HG02571 (cell line): ENCODE data around the gene TNKS1BP1.

Experiments
- ATAC-seq: cut with Tn5 transposase; IDR thresholded peaks from one replicate; pipeline ENCODE4 v1.9.1; 2021; ENCODE audit warnings: mild to moderate bottlenecking, moderate library complexity; ENCODE audit not compliant: unreplicated experiment

The TNKS1BP1 gene

DNA sequence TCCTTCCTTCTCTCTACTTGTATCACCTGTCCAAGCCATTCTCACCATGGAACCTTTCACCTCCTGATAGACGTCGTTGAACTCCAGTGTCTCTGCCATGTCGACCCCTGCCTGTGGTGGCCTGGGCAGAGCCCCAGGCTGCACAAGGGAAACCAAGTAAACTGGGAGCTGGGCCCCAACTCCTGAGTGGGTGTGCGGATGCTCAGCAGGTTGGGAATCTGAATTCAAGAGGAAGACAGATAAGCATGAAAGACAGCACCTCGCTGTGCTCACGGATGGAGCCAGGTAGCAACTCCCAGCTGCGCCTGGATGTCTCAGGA, 10.2 kb upstream of the TNKS1BP1 start:
- no peak for ATAC-seq

DNA sequence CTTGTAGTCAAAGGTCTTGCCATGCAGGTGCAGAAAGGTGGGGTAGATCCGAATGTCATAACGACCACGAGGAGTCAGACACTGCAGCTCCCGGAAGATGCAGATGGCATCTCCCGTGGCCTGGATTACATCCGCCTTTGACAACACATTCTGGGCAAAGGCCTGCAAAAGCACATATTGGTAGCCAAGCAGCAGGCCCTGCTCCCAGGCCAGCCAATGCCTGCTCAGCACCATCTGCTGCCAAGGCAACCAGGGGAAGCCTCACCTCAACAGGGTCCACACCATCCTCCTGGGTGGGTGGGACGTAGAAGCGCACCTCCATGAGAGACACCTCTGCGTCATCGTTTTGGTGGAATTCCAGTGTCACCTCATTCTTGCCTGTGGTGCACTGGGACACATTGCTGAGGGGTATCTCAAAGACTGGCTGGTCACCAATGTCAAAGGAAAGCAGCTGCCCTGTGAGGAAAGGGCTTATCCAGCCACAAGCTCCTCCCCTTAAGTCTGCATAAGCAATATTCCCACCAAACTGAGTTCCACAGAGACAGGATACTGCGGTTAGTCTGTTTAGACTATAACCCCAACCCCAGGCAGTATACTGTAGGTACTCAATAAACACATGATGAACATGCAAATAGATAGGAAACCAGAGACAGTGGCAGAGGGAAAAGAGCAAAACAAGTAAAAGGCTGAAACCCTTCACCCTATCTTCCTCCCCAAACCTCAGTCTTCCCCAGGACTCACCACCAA, 8.1 kb upstream of the TNKS1BP1 start:
- ATAC-seq, result no peak

DNA sequence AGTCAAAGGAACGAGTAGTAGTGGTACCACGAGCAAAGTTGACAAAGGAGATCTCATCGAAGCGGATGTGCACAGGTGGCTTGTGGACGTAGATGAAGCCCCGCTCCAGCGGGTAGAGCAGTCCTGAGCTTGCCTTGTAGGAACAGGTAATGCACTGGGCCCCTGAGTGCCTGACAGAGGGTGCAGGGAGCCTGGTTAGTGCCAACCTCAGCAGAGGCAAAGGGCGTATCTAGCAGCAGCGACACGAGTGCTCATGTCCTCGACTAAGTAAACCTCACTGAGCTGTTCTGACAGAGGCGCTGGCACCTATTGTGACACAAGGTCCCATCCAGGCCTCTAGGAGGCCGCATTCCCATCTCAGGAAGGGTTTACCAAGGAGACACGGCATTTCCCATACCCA, 7.0 kb upstream of the TNKS1BP1 start:
- ATAC-seq, result no peak

DNA sequence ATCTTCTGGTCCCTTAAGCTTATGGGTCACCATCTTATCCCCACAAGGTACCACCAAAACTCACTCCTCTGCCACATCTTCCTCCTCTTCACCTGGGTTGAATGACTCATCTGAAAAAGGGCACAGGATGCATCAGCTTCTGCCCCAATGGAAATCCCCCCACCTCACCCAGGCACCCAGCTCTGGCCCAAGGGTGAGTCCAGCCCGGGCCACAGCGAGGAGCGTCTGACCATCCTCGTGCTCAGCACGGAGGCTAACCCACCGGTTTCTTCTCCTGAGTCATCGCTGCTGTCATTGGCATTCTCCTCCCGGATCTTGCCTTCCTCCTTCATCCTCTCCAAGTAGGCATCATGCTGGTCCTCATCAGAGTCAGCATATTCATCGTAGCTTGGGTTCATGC, 5.3 kb upstream of the TNKS1BP1 start:
- ATAC-seq, result no peak

DNA sequence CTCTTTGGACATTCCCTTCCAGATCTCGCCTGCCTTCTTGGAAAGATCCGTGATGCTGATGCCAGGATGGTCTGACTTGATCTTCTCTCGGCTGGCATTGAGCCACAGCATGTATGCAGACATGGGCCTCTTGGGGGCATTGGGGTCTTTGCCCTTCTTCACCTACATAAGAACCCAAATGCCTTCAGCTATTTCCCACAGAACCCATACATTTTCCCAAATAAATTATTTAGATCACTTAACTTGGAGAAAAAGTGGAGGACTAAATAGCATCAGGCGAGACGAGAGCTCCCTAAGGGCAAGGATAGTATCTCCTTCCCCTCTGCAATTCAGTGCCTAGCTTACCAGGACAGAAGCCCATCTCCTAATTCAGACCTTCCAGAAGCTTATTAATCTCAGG, 3.0 kb upstream of the TNKS1BP1 start:
- no peak for ATAC-seq

DNA sequence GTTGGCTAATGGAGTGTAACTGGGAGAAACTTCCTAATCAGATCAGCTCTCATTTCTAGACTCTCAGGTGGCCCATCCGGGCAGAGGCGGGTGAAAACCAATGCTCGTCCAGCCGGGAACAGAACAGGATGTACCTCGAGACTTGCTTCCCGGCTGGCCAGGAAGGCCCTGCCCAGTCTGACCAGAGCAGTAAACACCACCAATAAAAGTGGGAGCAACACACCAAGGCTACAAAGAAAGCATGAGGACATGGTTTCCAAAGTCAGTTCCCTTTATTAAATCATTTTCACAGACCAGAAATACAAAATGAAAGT, 940 bp upstream of the TNKS1BP1 start:
- no peak for ATAC-seq

DNA sequence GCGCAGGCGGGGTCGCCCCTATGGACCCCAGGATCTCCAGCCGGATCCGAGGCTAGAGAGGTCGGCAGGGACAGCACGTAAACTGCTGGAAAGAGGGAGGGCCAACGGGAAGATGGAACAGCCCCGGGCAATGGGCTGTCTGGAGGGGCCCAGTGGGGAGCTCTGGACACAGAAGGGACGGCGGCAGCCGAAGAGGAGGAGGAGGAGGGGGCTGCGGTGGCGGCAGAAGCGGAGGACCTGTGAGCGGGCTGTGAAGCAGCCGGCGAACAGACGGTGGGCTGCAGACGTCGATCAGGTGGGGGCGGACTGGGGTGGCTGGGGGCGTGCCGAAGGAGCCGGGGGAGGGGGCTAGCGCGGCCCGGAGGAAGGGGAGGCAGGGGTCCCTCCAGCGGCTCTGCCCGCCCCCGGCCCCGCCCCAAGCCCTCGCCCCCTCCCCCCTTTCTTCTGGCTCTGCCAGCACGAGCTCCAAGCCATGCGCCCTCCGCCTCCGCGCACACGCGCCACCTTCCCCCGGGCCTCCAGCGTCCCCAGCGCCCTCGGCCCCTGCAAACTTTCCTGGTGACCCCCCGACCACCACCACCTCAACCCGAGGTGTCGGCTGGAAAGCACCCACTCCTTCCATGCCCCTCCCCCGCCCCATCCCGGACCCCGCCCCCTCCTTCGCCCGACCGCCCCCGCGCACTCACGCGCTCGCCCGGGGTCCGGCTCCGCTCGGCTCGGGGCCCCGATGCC, 432 bp downstream of the TNKS1BP1 start:
- ATAC-seq, result no peak

DNA sequence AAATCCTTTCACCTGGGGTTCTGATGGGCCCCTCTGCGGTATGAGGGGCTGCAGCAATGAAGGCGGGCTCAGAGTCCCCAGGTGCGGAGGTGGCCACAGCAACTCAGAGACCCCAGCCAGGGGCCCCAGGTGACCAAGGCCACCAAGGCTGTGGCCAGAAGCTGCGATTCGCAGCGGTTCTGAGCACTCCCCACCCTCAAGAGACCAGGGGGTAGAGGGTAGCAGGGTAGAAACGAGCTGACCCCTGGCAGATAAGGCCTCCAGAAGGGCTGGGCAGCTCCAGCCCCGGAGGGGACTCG, 948 bp downstream of the TNKS1BP1 start:
- ATAC-seq, result no peak

DNA sequence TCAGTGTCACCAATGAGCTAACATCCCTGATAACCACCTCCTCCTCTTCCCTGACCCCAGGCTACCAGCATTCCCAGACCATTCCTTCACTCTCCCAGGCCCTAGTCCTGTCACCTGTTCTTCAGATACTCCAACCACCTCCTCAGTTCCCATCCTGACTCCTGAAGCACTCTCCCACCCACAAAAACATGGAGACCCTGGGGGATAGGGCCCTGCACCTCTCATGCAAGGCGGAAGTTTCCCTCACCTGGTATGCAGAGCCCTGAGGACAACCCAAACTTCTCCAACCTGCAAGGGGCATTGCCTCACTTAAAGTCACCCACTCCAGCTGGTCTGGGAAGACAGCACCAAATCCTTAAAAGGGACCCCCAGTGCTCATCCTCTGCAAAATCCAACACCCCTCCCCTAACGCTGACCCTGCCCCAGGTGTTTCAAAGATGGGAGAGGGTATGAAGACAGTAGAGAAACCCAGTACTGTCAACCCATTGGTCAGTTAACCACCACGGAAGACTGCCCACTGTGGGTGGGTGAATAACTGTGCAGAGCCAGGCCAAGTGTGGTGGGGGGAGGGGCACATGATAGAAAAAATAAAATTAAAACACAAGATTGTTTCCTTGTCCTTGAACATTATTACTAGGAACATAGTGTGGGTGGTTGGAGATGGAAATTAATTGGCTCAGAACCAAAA, 1.4 kb downstream of the TNKS1BP1 start:
- ATAC-seq, result no peak

DNA sequence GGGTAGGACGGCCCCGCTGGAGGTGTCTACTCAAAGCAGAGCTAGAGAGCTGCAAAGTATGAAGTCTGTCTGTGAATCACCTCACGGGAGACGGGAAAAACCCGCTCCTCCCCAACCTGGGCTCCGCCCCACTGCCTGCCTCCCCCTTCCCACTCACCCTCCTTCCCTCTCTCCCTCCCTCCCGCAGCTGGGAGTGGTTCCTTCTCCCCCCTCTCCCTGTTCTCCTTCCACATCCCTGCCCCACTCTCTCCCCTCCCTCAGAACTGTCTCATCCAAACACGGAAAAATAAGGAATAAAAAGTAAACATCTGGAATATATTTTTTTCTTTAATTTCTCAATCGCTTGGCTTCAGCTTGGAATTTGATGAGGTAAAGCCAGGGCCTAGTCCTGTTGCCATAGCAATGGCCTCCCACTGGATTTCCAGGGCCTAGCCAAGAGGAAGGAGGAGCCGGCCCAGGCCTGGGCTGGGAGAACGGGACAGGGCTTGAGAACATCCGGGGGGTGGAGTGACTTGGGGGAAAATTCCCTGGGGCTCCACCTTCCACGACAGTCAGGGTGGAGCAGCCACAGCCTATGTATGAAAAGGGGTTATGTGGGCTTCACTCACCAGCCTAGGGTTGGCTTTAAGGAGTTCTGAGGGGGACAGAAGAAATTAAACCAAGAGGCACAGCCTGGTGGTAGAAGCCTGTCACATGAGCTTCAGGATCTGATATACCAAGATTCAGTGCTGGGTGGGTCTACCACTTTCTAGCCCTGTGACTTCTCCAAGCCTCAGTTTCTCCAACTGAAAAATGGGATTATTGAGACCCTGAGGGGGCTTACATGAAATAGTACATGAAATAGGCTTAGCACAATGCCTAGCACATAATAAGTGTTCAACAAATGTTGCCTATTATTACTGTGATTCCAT, 2.2 kb downstream of the TNKS1BP1 start:
- no peak for ATAC-seq

DNA sequence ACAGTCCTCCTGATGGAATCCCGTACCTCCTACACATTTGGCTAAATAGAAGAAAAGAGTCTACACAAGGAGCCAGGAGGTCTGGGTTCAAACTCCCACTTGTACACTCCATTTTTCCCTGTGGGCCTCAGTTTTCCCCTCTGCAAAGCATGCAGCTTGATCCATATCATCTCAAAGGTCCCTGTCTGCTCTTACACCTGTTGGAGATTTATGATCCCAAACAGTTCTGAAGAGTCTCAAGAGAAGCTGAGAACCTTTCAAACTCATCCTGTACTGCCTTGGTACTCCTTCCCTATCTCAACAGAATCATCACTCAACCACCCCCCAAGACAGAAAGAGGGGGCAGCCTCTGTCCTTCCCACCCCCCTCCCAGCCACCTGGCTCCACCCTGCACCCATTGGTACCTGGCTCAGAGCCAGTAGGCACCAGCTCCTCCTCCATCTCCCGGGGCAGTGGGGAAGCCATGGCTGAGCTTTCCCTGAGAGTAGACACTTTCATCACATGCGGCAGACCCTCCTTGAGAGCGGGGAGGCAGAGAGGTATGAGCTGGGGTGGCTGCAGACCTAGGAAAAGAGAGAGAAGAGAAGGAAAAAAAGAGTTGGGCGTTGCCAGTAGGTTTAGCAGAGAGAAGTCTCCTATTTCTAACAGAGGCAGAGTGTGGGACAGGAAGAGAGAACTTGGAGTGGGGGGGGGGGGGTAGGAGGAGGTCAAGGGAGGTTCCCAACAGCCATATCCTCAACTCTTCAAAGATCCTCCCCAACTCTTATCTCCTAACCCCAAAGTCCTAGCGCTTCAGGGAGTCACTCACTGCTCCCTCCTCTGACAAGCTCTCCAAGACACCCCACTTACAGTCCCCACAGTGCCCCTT, 3.1 kb downstream of the TNKS1BP1 start:
- no peak for ATAC-seq

DNA sequence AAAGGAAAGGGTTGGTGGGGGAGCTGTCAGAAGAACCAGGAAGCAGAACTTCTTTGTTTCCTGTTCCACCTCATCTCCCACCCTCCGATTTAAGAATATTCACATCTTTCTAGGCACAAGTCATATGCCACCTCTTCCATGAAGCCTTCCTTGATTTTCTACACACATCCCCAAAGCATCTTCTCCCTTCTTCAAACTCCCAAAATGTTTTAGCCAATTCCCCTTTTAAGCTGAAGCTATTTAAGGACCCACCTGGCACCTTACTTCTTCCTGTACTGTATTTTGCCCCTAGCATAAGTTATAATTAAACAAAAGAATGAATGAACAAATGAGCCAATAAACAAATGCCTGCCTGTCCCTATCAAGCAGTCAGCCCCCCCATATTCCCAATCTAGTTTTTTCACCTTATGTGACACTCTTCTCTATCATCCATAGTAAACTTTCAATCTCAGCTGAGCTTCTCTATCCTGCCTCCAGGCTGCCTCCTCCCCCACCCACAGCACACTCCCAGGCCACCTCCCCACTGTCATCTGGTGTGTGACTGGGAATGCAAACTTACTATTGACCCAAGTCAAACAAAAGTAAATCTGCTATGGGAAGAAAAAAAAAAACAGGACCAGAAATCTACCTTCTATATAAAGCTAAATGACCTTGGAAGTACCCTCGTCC, 3.9 kb downstream of the TNKS1BP1 start:
- ATAC-seq, result no peak

DNA sequence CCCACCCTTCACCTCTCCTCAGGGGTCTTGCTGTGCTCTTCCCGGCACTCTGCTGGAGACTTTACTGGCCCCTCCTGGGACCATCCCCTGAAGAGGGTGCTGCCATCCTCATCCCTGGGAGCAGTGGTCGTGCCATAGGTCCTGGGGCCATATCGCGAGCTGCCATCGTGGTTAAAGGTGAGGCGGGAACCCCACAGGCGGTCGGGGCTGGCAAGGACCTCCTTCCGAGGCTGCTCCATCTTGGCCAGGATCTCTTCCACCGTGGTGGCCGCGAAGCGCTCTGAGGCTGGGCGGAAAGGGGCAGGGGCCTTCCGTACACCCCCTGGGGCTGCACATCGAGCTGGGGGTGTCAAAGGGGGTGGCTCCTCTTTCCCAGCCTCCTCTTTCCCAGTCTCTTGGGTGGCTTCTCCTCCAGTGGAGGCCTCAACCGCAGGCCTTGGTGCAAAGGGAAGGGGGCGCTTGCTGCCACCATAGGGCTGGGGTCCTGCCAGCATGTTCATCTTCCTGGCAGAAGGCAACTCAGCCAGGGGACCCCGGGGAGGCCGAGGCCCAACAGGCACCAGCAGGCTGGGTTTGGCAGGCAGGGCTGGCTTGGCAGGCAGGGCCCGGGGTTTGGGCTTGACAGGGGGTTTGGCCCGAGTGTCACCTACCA, 4.6 kb downstream of the TNKS1BP1 start:
- ATAC-seq, result no peak

DNA sequence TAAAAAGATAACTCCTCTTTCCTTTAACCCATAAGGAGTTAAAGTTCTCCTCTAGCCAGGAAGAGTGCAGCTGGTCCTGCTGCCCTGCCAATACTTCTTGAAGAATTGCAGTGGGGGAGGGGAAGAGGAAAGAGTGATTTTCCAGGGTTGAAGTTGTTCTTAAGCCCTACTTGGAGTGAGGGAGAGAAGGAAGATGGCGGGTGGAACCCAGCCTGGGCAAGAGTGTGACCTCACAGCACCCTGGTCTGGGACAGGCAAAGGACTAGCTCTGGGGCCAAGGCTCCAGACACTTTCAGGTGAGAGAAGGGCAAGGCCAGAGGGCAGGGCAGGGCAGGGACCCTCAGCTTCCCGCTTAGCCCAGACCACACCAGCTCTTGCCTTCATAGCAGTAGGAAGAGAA, 6.6 kb downstream of the TNKS1BP1 start:
- no peak for ATAC-seq

DNA sequence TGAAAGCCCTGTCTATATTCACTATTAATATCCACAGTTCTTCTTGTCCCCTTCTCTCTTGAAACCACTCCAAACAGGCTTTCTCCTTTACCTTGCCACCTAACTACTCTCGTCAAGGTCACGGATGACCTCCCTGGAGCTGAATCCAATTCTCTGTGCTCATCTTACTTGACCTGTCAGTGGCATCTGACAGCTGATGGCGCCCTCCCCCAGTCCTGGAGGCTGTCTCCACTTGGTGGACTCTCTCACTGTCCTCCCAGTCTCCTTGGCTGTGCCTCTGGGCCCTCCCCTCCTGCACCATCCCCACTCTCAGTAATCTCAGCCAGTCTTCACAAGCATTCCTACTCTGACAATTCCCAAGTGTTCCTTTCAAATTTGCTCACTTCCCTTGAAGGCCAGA, 8.7 kb downstream of the TNKS1BP1 start:
- ATAC-seq, result no peak

DNA sequence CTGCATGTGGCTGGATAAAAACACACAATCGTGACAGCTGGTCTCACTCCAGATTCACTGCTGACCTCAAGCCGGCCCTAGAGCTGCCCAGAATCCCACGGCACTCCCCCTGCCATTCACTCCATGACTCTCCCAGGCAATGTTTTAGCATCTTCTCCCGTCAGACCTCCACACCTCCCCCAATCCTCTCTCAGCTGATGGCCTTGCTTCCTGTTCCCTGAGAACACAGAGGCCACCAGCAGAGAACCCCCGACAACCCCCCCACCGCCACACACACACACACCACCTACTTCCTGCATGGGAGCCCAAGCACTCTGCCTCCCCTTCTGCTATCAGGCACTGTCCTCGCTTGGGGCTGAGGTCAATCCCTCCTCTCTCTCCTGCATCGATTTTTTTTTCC, 9.3 kb downstream of the TNKS1BP1 start:
- no peak for ATAC-seq

DNA sequence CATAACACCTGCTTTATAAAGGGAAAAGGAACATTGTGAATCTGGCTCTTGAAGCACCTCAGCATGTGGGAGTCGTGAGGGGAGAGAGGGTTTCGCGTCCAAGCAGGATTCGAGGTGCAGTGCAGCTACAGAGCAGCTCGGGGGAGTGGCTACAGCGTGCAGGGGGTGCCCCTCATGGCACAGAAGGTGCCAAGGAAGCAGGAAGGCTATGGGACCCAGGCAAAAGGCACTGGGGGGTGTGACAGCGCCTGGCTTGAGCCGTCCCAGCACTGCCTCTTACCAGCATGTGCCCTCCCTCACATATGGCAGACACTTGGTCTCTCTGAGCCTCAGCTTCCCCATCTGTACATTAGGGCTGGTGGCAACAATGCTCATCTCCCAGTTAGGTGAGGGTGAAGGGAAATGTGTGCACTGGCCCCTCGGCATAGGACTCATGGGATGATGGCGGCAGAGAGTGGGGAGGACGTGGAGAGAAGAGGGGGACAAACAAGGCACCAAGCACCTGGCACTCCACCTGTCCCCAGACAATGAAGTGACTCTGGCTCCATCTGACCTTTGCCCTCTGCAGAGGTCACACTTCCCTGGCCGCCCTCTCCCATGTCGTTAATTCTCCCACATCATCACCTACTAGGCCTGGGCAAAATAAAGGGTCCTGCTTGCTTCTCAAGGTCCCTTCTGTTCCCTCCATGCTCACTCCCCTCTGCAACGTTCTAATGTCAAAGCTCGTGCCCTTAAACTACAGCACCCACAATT, 10.4 kb downstream of the TNKS1BP1 start:
- ATAC-seq, result no peak

DNA sequence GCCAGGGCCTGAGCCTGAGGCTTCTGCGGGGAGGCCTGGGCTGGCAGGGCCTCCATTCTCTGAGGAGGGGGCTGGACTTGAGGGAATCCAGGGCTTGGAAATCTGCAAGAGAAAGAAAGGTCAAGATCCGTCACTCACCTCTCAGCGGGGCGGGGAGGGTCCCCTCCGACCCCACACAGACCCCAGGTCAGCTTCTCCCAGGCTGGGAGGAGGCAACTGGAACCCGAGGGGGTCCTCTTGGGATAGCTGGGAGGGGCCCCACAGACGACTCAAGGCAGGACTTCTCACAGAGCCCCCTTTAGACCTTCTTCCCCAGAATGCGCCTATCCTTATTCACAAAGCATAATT, 11.0 kb downstream of the TNKS1BP1 start:
- no peak for ATAC-seq
